HCT116 (cell line): ENCODE data around the gene SULT1E1. TPM values are rescaled to one million over a fixed set of nuclear protein-coding genes. Genes with fewer than 3 reads are reported as not detected.

Experiments used
- ATAC-seq: fragments of 200-7000 bp; cut with Tn5 transposase; 2 replicates; pipeline ENCODE4 v1.9.1; 2020; ENCODE audit warnings: mild to moderate bottlenecking, moderate library complexity
- BruUV-seq: library from RNA; stranded (reverse); fragments of 400-500 nt; replicated peaks from 2 replicates; lab custom pipeline; 2021; lab: Mats Ljungman, UMichigan
- CTCF ChIA-PET: fragments of 300-600 bp; sonication (Branson Sonifier 250); formaldehyde crosslinking; loops from one replicate; lab custom pipeline; 2021; ENCODE audit warnings: antibody characterized with exemption; lab: Charles Lee
- POLR2A ChIA-PET: fragments of 300-600, 350-600 bp; sonication (Branson Sonifier 250); formaldehyde crosslinking; loops from one replicate; lab custom pipeline; 2021; ENCODE audit warnings: antibody characterized with exemption; lab: Charles Lee
- RAD21 ChIA-PET, 2 experiments: fragments of 300-600 bp; sonication (Branson Sonifier 250); formaldehyde crosslinking; loops; one replicate each; lab custom pipeline; 2023; ENCODE audit warnings: low total read pairs in 2 of 2; ENCODE audit not compliant: uncharacterized antibody in 2 of 2, unreplicated experiment in 2 of 2, low non-redundant PET in 1 of 2; lab: Charles Lee
- DNase-seq: peaks from one replicate; pipeline ENCODE4 v3.0.0-alpha.2; 2010; ENCODE audit warnings: low read depth, low spot score
- H2AFZ ChIP-seq: fragments of 200-600 bp; shearing (Covaris generic), sonication (generic); 2 replicates; pipeline ENCODE4 v1.6.1; 2017; ENCODE audit warnings: low read depth, mixed run types, mixed read lengths, antibody characterized with exemption, low read length; ENCODE audit not compliant: poor library complexity, severe bottlenecking
- H3K27ac ChIP-seq: 2 replicates; pipeline ENCODE4 v1.5.1; 2012; ENCODE audit warnings: low read depth, low read length
- H3K27me3 ChIP-seq: fragments of 200-600 bp; sonication (generic); 2 replicates; pipeline ENCODE4 v1.6.1; 2016; ENCODE audit warnings: mixed run types, low read length, mixed read lengths; ENCODE audit not compliant: insufficient read depth
- H3K36me3 ChIP-seq, 2 experiments: fragments of 200-500 bp in 1 of 2; fragments of 200-600 bp in 1 of 2; sonication (Bioruptor generic) in 1 of 2; sonication (generic) in 1 of 2; 2 replicates each; pipeline versions ENCODE4 v1.5.1 to v1.6.1; 2014 to 2016; ENCODE audit warnings: low read length in 2 of 2, inconsistent platforms in 1 of 2, mixed read lengths in 1 of 2, mixed run types in 1 of 2; ENCODE audit not compliant: insufficient read depth in 2 of 2, control insufficient read depth in 1 of 2
- H3K4me1 ChIP-seq, 2 experiments: fragments of 200-600 bp in 1 of 2; sonication (generic) in 1 of 2; 2 replicates each; pipeline versions ENCODE4 v1.5.1 to v1.6.1; 2012 to 2017; ENCODE audit warnings: low read length in 2 of 2, inconsistent platforms in 1 of 2, mild to moderate bottlenecking in 1 of 2, mixed read lengths in 1 of 2, mixed run types in 1 of 2, moderate library complexity in 1 of 2; ENCODE audit not compliant: insufficient read depth in 2 of 2, control insufficient read depth in 1 of 2
- H3K4me2 ChIP-seq: fragments of 200-600 bp; sonication (generic); 2 replicates; pipeline ENCODE4 v1.6.1; 2017; ENCODE audit warnings: mixed run types, low read length, mixed read lengths
- H3K4me3 ChIP-seq, 2 experiments: fragments of 200-600 bp in 1 of 2; sonication (generic) in 1 of 2; replicated peaks in 1 of 2; 2 replicates each; pipeline ENCODE4 v1.5.1; 2011 to 2016; ENCODE audit warnings: low read length in 2 of 2, control low read depth in 1 of 2, low read depth in 1 of 2, mild to moderate bottlenecking in 1 of 2, mixed read lengths in 1 of 2, mixed run types in 1 of 2
- H3K79me2 ChIP-seq: fragments of 200-600 bp; sonication (generic); 2 replicates; pipeline ENCODE4 v1.6.1; 2017; ENCODE audit warnings: mild to moderate bottlenecking, mixed run types, low read length, moderate library complexity, mixed read lengths; ENCODE audit not compliant: insufficient read depth
- H3K9ac ChIP-seq: fragments of 200-600 bp; sonication (generic); 2 replicates; pipeline ENCODE4 v1.6.1; 2016; ENCODE audit warnings: low read length, mixed read lengths
- H3K9me2 ChIP-seq: fragments of 200-600 bp; sonication (generic), shearing (Covaris generic); 2 replicates; pipeline ENCODE4 v1.6.1; 2017; ENCODE audit warnings: mixed run types, mild to moderate bottlenecking, moderate library complexity; ENCODE audit not compliant: insufficient read depth
- H3K9me3 ChIP-seq, 2 experiments: fragments of 200-500 bp in 1 of 2; fragments of 200-600 bp in 1 of 2; sonication (Bioruptor generic) in 1 of 2; sonication (generic) in 1 of 2; 2 replicates each; pipeline ENCODE4 v1.6.1; 2014 to 2017; ENCODE audit warnings: low read length in 2 of 2, mixed read lengths in 2 of 2, inconsistent platforms in 1 of 2, low read depth in 1 of 2, mild to moderate bottlenecking in 1 of 2, mixed run types in 1 of 2, moderate library complexity in 1 of 2; ENCODE audit not compliant: control insufficient read depth in 1 of 2, insufficient read depth in 1 of 2
- H4K20me1 ChIP-seq: fragments of 200-600 bp; sonication (generic), shearing (Covaris generic); 2 replicates; pipeline ENCODE4 v1.6.1; 2017; ENCODE audit warnings: mixed run types, mild to moderate bottlenecking, moderate library complexity; ENCODE audit not compliant: insufficient read depth
- ATF3 ChIP-seq: IDR thresholded peaks from 2 replicates; pipeline ENCODE4 v1.6.1; 2012
- CBX3 ChIP-seq: IDR thresholded peaks from 2 replicates; pipeline ENCODE4 v1.6.1; 2012; ENCODE audit warnings: low read depth
- CTCF ChIP-seq, 3 experiments: fragments of 200-600 bp in 1 of 3; sonication (generic) in 1 of 3; IDR thresholded peaks in 2 of 3; conservative IDR thresholded peaks in 1 of 3; 2 replicates each; pipeline ENCODE4 v1.5.1; 2012 to 2017; ENCODE audit warnings: low read depth in 2 of 3, low read length in 2 of 3, antibody characterized with exemption in 1 of 3, borderline replicate concordance in 1 of 3, control low read depth in 1 of 3, mild to moderate bottlenecking in 1 of 3, mixed read lengths in 1 of 3, mixed run types in 1 of 3, moderate library complexity in 1 of 3; ENCODE audit not compliant: insufficient read depth in 1 of 3
- ELF1 ChIP-seq: IDR thresholded peaks from 2 replicates; pipeline ENCODE4 v1.6.1; 2012; ENCODE audit warnings: low read depth, borderline replicate concordance
- EZH2phosphoT487 ChIP-seq: fragments of 200-600 bp; IDR thresholded peaks from 2 replicates; pipeline ENCODE4 v1.6.1; 2018; ENCODE audit warnings: antibody characterized with exemption, borderline replicate concordance
- FOSL1 ChIP-seq: IDR thresholded peaks from 2 replicates; pipeline ENCODE4 v1.6.1; 2012; ENCODE audit warnings: low read depth
- JUND ChIP-seq: IDR thresholded peaks from 2 replicates; pipeline ENCODE4 v1.6.1; 2012
- POLR2A ChIP-seq: IDR thresholded peaks from 2 replicates; pipeline ENCODE4 v1.7.0; 2011; ENCODE audit warnings: borderline replicate concordance; ENCODE audit not compliant: insufficient read depth, insufficient read length; ENCODE audit errors: extremely low read depth
- POLR2AphosphoS5 ChIP-seq: IDR thresholded peaks from 2 replicates; pipeline ENCODE4 v1.6.1; 2011; ENCODE audit warnings: mild to moderate bottlenecking, low read depth, low read length, moderate library complexity
- RAD21 ChIP-seq: IDR thresholded peaks from 2 replicates; pipeline ENCODE4 v1.6.1; 2012; ENCODE audit warnings: low read depth, mild to moderate bottlenecking
- SP1 ChIP-seq: IDR thresholded peaks from 2 replicates; pipeline ENCODE4 v1.6.1; 2012; ENCODE audit warnings: low read depth
- YY1 ChIP-seq: IDR thresholded peaks from 2 replicates; pipeline ENCODE4 v1.6.1; 2011; ENCODE audit warnings: low read length, low read depth, moderate library complexity, mild to moderate bottlenecking; ENCODE audit not compliant: insufficient replicate concordance; ENCODE audit errors: extremely low read depth
- ZFX ChIP-seq: fragments of 450-650 bp; IDR thresholded peaks from 2 replicates; pipeline ENCODE4 v1.6.1; 2017
- ZNF274 ChIP-seq: fragments of 200-500 bp; sonication (Bioruptor generic); IDR thresholded peaks from 2 replicates; pipeline ENCODE4 v1.6.1; 2014; ENCODE audit warnings: mild to moderate bottlenecking, low read depth, low read length, inconsistent platforms
- intact Hi-C: fragments of 100-400 bp; cut with micrococcal nuclease; formaldehyde crosslinking; loops from 2 replicates; pipeline ENCODE4 v1.10.0; 2022
- total RNA-seq: library from RNA; stranded (reverse); gene quantifications from one replicate; pipeline ENCODE4 v1.2.1, GENCODE V29; 2021; ENCODE audit not compliant: unreplicated experiment
- TF ChIP-seq, protein P1 (sequence below): IDR thresholded peaks from 2 replicates; pipeline ENCODE4 v1.6.1; 2012; ENCODE audit warnings: low read depth

The SULT1E1 gene
- total RNA-seq, 1 experiment from 2014 or later, result not detected

DNA sequence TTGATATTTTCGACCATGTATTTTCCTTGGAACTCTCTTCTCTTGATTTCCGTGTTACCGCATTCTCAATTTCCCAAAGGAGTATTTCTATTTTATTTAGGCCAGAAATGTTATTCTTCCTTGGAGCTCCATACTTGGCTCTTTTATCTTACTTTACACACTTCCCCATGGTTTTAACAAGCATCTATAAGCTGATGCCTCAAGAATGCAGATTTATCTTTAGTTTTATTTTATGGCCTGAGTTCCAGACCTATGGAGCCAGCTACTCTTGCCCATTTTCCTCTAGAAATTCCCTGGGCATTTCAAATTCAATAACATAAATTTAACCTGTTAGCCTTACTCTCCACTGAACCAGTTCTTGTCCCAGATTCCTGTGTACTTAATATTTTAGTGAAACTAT lies 43.7 kb downstream of the SULT1E1 start (continued):
- TF ChIP-seq, protein P1, sequence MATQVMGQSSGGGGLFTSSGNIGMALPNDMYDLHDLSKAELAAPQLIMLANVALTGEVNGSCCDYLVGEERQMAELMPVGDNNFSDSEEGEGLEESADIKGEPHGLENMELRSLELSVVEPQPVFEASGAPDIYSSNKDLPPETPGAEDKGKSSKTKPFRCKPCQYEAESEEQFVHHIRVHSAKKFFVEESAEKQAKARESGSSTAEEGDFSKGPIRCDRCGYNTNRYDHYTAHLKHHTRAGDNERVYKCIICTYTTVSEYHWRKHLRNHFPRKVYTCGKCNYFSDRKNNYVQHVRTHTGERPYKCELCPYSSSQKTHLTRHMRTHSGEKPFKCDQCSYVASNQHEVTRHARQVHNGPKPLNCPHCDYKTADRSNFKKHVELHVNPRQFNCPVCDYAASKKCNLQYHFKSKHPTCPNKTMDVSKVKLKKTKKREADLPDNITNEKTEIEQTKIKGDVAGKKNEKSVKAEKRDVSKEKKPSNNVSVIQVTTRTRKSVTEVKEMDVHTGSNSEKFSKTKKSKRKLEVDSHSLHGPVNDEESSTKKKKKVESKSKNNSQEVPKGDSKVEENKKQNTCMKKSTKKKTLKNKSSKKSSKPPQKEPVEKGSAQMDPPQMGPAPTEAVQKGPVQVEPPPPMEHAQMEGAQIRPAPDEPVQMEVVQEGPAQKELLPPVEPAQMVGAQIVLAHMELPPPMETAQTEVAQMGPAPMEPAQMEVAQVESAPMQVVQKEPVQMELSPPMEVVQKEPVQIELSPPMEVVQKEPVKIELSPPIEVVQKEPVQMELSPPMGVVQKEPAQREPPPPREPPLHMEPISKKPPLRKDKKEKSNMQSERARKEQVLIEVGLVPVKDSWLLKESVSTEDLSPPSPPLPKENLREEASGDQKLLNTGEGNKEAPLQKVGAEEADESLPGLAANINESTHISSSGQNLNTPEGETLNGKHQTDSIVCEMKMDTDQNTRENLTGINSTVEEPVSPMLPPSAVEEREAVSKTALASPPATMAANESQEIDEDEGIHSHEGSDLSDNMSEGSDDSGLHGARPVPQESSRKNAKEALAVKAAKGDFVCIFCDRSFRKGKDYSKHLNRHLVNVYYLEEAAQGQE, result no peak

- intact Hi-C loops, result no loop called here
- Histone ChIP-seq H3K27me3 (no peaks in the 10 kb centered on the region), H3K36me3 (no peaks in the 10 kb centered on the region), H3K27ac (no peak overlapping the region), H3K4me1 (no peaks in the 10 kb centered on the region), H3K9me3 (no peaks in the 10 kb centered on the region), H3K9ac (no peak overlapping the region), H4K20me1 (no peaks in the 10 kb centered on the region), H3K79me2 (no peaks in the 10 kb centered on the region), H3K4me2 (no peak overlapping the region), H3K9me2 (no peaks in the 10 kb centered on the region), H3K4me3 (no peak overlapping the region), H2AFZ (no peak overlapping the region)
- CTCF ChIA-PET, result no interaction called here
- DNase-seq (no peak), ATAC-seq (no peak)
- POLR2A ChIA-PET, result no interaction called here
- TF ChIP-seq ELF1 (no peak), RAD21 (no peak), ZFX (no peak), SP1 (no peak), POLR2A (no peak), FOSL1 (no peak), YY1 (no peak), POLR2AphosphoS5 (no peak), CBX3 (no peak), ATF3 (no peak), EZH2phosphoT487 (no peak), JUND (no peak), ZNF274 (no peak), CTCF (IDR thresholded peaks at IDR 0.05 in 2 of 3, conservative IDR thresholded peaks at IDR 0.05 in 1 of 3; ENCODE audit: borderline replicate concordance in 1 of 3, insufficient read depth in 1 of 3, low read depth in 2 of 3, low read length in 2 of 3) (no peak)
- RAD21 ChIA-PET, result no interaction called here
- no TSS peak for BruUV-seq
Measured at GRCh38 chr4:69813628-69814027, 46.3 kb downstream of the SULT1E1 start.
